ENCODE data around the gene SLC5A8. TPM values are rescaled to one million over a fixed set of nuclear protein-coding genes. Genes with fewer than 3 reads are reported as not detected.

Gene SLC5A8
- total RNA-seq, 1 experiment from 2014 or later: not detected

GRCh38 chr12:101127521-101128219, 82.4 kb downstream of the SLC5A8 start:
- Histone ChIP-seq H3K4me1 (replicated peaks) (peaks cover 26% of the 10 kb centered on the region), H3K4me3 (no peak overlapping the region), H3K36me3 (no peaks in the 10 kb centered on the region), H3K9me3 (replicated peaks) (no peaks in the 10 kb centered on the region; the same call in 1 of the 2 replicates), H3K27me3 (replicated peaks) (no peaks in the 10 kb centered on the region), H3K27ac (peak overlapping the region; percentile 85)
- peak; percentile 81 to 88 for DNase-seq (ENCODE audit: low read depth in 1 of 2, low spot score in 2 of 2)

- no peaks in the 10 kb centered on the region for H3K9me3 ChIP-seq (replicated peaks)
- no peaks in the 10 kb centered on the region for H3K27me3 ChIP-seq (replicated peaks)
- H3K27ac ChIP-seq: no peak overlapping the region
- H3K4me1 ChIP-seq (replicated peaks): no peaks in the 10 kb centered on the region
- no peak for DNase-seq (ENCODE audit: low read depth in 1 of 2, low spot score in 2 of 2)
- no peaks in the 10 kb centered on the region for H3K36me3 ChIP-seq
- H3K4me3 ChIP-seq: no peak overlapping the region
Measured at GRCh38 chr12:101117842-101118241, 92.2 kb downstream of the SLC5A8 start.

- no peaks in the 10 kb centered on the region for H3K27me3 ChIP-seq (replicated peaks)
- DNase-seq (ENCODE audit: low read depth in 1 of 2, low spot score in 2 of 2): no peak
Measured at GRCh38 chr12:101116911-101117310, 93.1 kb downstream of the SLC5A8 start.

GRCh38 chr12:101115326-101115725, 94.7 kb downstream of the SLC5A8 start:
- no peak for DNase-seq (ENCODE audit: low read depth in 1 of 2, low spot score in 2 of 2)

More at GRCh38 chr12:101116911-101117310, 93.1 kb downstream of the SLC5A8 start:
- Histone ChIP-seq H3K4me3 (no peak overlapping the region), H3K36me3 (no peaks in the 10 kb centered on the region), H3K27ac (no peak overlapping the region), H3K9me3 (replicated peaks) (no peaks in the 10 kb centered on the region), H3K4me1 (replicated peaks) (no peaks in the 10 kb centered on the region)

GRCh38 chr12:101111441-101111840, 98.6 kb downstream of the SLC5A8 start:
- Histone ChIP-seq H3K27ac (no peak overlapping the region), H3K27me3 (replicated peaks) (no peaks in the 10 kb centered on the region), H3K36me3 (no peaks in the 10 kb centered on the region), H3K9me3 (replicated peaks) (no peaks in the 10 kb centered on the region), H3K4me3 (no peak overlapping the region), H3K4me1 (replicated peaks) (no peaks in the 10 kb centered on the region)
- no peak for DNase-seq (ENCODE audit: low read depth in 1 of 2, low spot score in 2 of 2)

More at GRCh38 chr12:101115326-101115725, 94.7 kb downstream of the SLC5A8 start:
- H3K9me3 ChIP-seq (replicated peaks): no peaks in the 10 kb centered on the region
- no peak overlapping the region for H3K4me3 ChIP-seq
- H3K27ac ChIP-seq: no peak overlapping the region
- no peaks in the 10 kb centered on the region for H3K4me1 ChIP-seq (replicated peaks)
- no peaks in the 10 kb centered on the region for H3K36me3 ChIP-seq
- H3K27me3 ChIP-seq (replicated peaks): no peaks in the 10 kb centered on the region

- no peak for DNase-seq (ENCODE audit: low read depth in 1 of 2, low spot score in 2 of 2)
- H3K4me1 ChIP-seq (replicated peaks): no peaks in the 10 kb centered on the region
- no peak overlapping the region for H3K27ac ChIP-seq
- H3K4me3 ChIP-seq: no peak overlapping the region
- no peaks in the 10 kb centered on the region for H3K9me3 ChIP-seq (replicated peaks)
- H3K27me3 ChIP-seq (replicated peaks): no peaks in the 10 kb centered on the region
- H3K36me3 ChIP-seq: no peaks in the 10 kb centered on the region
Measured at GRCh38 chr12:101110866-101111265, 99.2 kb downstream of the SLC5A8 start.

- no peaks in the 10 kb centered on the region for H3K27me3 ChIP-seq (replicated peaks)
- no peaks in the 10 kb centered on the region for H3K4me1 ChIP-seq (replicated peaks)
- H3K36me3 ChIP-seq: no peaks in the 10 kb centered on the region
- no peak overlapping the region for H3K4me3 ChIP-seq
- H3K27ac ChIP-seq: no peak overlapping the region
- H3K9me3 ChIP-seq (replicated peaks): no peaks in the 10 kb centered on the region
- DNase-seq (ENCODE audit: low read depth in 1 of 2, low spot score in 2 of 2): no peak
Measured at GRCh38 chr12:101108130-101108529, 101.9 kb downstream of the SLC5A8 start.

- no peaks in the 10 kb centered on the region for H3K36me3 ChIP-seq
- no peaks in the 10 kb centered on the region for H3K9me3 ChIP-seq (replicated peaks)
- no peak for DNase-seq (ENCODE audit: low read depth in 1 of 2, low spot score in 2 of 2)
- H3K4me3 ChIP-seq: no peak overlapping the region
- no peak overlapping the region for H3K27ac ChIP-seq
- no peaks in the 10 kb centered on the region for H3K27me3 ChIP-seq (replicated peaks)
- no peaks in the 10 kb centered on the region for H3K4me1 ChIP-seq (replicated peaks)
Measured at GRCh38 chr12:101107032-101107763, 102.8 kb downstream of the SLC5A8 start.

Other genes with a start within 250 kb of the SLC5A8 start
- gene UTP20, start 69.9 kb upstream of the SLC5A8 start, total RNA-seq (2014; rRNA removed; shearing (Covaris generic)): 21.2 and 22.9 TPM in 2 replicates
- gene ARL1, start 197.5 kb upstream of the SLC5A8 start, total RNA-seq (2014; rRNA removed; shearing (Covaris generic)): 46.6 and 67.4 TPM in 2 replicates